ENCODE results near the gene EIF4B.

Gene EIF4B, protein sequence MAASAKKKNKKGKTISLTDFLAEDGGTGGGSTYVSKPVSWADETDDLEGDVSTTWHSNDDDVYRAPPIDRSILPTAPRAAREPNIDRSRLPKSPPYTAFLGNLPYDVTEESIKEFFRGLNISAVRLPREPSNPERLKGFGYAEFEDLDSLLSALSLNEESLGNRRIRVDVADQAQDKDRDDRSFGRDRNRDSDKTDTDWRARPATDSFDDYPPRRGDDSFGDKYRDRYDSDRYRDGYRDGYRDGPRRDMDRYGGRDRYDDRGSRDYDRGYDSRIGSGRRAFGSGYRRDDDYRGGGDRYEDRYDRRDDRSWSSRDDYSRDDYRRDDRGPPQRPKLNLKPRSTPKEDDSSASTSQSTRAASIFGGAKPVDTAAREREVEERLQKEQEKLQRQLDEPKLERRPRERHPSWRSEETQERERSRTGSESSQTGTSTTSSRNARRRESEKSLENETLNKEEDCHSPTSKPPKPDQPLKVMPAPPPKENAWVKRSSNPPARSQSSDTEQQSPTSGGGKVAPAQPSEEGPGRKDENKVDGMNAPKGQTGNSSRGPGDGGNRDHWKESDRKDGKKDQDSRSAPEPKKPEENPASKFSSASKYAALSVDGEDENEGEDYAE

DNA sequence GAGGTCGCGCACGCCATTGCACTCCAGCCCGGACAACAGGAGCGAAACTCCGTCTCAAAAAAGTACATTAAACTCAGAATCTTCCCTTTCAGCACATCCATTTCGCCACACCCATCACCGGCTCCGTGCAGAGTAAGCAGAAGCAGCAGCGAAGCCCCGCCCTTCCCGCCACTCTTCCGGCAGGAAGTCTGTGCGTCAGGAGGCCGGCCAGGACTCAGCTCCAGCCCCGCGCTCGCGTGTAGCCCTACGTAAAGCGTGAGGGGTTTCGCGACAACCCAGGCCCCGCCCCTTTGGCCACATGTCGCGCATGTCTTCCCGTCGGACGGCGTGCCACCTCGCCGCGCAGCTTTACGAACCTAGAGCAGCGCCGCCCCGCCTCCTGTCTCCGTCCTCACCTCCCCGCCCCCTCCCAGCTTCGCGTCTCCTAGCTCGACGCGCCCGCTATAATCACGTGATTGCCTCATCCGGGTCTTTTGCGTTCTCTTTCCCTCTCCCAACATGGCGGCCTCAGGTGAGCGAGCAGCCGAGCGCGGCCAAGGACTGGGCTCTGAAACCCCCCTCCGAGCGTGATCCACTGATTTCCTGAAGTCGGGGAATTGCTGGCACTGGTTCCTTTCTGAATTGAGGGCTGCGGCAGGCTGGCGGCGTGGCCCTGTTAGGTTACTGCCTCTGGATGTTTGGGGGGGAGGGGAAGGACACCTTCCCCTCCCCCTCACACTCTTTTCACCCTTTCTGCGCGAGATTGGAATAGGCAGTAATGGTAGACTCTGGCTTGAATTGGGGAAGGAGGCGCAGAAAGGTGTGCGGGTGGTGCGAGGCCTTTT lies at the start of gene EIF4B:
TSS of gene EIF4B (plus strand) at position 471 of the 824 bp plus-strand sequence. CDS start at position 499, 28 bp downstream.
- in situ Hi-C loops (cut with HindIII; ENCODE audit: low pct_ligation_motif_present, low pct_unique_long_range_greater_than_20kb, low sequenced_read_pairs) = no loop called here
- DNase-seq = peak; percentile 100

DNA sequence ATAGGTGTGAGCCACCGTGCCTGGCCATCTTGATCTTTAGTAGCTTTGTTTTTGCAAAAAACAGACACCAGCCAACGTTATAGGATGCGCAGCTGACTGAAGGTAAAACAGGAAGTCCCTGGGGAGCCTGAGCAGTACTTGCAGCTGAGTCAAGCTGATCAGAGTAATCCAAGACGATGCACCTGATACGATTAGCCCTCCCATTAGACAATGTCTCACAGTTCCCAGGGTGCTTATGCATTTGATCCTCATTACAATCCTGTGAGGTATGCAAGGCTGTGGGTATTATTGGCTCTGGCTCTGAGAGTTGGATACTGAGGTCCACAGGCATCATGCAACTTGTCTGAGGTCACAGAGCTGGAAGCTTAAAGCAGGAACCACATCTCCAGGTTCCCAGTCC lies 49.3 kb upstream of the EIF4B start:
- no peak for DNase-seq
- in situ Hi-C loops (cut with HindIII; ENCODE audit: low pct_ligation_motif_present, low pct_unique_long_range_greater_than_20kb, low sequenced_read_pairs) = no loop called here

DNA sequence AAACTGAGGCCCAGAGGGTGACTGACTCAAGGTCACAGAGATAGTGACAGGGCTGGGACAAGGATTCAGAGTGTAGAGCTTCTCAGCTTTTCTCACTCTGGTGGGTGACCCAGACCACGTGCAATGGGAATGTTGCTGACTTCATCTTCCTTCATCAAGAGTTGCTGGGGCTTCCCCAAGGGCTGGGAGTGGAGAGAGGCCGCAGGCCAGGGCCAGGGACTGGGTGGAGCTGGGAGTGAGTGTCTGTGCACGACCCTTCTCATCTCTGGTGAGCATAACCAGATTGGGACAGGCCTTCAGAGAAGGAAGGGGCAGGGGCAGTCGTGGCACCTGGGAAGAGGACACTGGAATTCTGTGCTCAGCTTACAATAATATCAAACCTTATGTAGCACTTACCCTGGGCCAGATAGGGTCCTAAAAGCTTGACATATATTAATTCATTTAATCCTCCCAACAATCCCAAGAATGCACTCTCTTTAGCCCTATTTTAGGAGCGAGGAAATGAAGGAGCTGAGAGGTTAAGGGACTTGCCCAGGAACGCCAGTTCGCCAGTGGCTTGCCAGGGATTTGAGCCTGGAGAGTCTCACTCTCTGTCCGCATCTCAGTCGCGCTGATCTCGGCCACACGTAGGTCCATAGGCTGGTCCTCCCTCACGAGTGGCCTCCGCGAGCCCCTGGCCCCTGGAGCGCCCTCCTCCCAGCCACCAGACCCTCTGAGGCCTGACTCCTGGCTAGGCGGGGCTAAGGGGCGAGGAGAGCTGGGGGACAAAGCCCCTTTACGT lies 41.5 kb upstream of the EIF4B start:
- DNase-seq = no peak
- in situ Hi-C loops (cut with HindIII; ENCODE audit: low pct_ligation_motif_present, low pct_unique_long_range_greater_than_20kb, low sequenced_read_pairs) = no loop called here

DNA sequence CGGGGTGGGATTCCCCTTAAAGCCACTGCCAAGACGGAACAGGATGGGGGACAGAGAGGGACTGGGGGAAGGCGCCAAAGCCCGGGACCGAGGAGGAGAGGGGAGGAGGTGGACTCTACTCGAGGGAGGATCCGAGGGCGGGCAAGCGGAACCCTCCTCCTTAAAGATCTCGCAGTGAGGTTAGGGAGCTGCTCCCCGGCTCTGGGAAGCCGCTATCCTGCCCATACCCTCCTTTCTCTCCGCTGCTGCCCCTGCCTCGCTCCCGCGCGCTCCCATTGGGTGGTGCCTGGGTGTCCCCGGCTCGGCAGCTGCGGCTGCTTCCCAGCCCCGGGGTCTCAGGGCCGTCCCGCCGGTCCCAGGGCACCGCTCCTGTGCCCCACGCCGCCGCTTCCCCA lies 40.9 kb upstream of the EIF4B start:
- in situ Hi-C loops (cut with HindIII; ENCODE audit: low pct_ligation_motif_present, low pct_unique_long_range_greater_than_20kb, low sequenced_read_pairs) = no loop called here

DNA sequence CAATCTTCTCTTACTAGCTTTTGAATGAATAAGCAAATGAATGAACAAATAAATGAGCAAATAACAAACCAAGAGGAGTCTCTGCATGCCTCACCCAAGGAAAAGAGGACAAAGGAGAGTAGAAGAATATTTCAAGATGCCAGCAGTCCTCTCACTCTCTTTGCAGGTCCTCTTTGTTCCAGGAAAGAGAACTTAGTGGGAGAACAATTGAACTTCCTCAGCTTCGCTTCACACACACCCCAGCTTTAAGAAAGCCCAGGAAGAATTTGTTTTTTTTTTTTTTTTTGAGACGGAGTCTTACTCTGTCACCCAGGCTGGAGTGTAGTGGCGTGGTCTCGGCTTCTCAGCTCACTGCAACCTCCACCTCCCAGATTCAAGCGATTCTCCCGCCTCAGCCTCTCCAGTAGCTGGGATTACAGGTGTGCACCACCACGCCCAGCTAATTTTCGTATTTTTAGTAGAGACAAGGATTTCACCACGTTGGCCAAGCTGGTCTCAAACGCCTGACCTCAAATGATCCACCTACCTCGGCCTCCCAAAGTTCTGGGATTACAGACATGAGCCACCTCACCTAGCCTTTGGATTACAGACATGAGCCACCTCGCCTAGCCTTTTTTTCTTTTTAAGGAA lies 37.0 kb upstream of the EIF4B start:
- in situ Hi-C loops (cut with HindIII; ENCODE audit: low pct_ligation_motif_present, low pct_unique_long_range_greater_than_20kb, low sequenced_read_pairs) = no loop called here
- DNase-seq = no peak

More for the DNA sequence above, 40.9 kb upstream of the EIF4B start:
- peak; percentile 83 for DNase-seq

DNA sequence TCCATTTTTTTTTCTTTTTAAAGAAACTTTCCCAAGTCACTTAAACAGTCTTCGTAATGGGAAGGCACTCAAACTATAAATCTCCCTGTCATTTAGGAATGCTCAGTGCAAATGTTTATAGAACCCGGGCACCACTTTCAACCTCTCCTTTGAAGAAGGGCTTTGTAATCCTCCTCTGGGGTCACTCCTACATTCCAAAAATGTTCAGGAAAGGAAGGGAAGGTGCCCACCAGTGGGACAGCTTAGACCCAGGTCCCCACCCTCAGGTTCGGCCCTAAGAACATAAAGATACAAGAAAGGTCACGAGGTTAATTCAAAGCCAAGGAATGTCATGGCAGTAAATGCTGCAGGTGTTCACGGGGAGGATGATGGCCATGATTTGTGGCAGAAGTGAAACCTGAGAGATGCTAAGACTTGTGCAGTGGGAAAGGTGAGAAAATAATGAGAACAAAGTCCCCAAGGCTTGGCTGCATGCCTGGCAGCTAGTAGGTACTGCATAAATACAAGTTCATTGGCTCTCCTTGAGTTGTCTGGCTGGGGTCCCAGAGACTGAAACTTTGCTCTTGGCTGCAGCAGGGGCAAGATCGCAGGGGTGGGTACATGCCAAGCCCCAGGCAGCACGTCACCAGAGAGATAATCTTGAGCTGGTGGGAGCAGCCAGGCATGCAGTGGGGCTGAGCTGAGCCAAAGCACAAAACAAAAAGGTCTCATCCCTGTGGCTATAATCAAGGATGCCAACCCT lies 36.3 kb upstream of the EIF4B start:
- DNase-seq = no peak
- in situ Hi-C loops (cut with HindIII; ENCODE audit: low pct_ligation_motif_present, low pct_unique_long_range_greater_than_20kb, low sequenced_read_pairs) = no loop called here

DNA sequence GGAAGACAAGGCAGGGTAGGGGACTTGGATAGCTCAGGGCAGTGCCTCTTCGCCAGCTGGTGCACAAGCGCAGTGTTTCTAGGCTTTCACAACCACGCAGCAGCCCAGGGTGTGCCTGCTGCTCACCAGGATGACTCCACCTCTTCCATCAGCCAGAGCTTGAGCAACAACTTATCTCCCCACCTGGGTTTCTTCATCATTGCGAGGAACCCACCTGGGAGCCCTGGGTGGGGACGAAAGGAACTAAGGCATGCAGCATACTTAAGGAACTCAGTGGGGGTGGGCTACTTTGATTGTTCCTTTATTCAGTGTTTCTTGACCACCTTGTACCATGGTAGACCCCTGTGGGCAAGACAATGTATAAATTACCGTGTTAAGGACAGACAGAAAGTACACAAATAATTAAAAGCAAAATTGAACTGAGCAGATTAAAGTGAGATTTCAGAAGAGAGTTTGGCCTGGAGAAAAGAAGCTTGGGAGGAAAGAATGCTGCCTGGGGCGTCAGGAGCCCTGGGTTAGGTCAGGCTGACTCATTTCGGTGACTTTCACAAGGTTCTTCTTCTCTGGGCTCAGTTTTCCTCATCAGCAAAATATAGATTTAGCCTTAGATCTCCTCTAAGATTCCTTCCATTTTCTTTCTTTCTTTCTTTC lies 34.5 kb upstream of the EIF4B start:
- in situ Hi-C loops (cut with HindIII; ENCODE audit: low pct_ligation_motif_present, low pct_unique_long_range_greater_than_20kb, low sequenced_read_pairs) = no loop called here
- DNase-seq = no peak

DNA sequence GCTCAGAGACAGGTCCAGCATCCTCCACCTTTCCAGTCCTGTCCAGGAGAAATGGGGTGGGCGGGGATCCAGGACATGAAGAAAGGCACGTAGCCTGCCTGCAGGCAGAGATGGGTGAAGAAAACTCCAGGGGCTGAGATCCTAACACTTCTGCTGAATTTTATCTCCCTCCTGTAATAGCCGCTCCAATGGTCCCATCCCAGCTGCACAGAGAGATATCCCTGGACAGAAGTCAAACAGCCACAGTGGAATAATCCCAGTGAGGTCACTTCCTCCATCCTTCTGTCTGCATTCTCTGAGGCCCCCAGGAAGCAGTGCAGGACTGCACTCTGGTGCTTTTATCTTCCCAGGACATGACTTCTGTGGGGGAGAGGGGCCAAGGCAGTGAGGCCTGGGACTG lies 31.1 kb upstream of the EIF4B start:
- no peak for DNase-seq
- in situ Hi-C loops (cut with HindIII; ENCODE audit: low pct_ligation_motif_present, low pct_unique_long_range_greater_than_20kb, low sequenced_read_pairs) = loop anchor here (25.0 kb wide), 2 partner anchors 88 to 613 kb away; partner anchors contain the start of gene KRT85

DNA sequence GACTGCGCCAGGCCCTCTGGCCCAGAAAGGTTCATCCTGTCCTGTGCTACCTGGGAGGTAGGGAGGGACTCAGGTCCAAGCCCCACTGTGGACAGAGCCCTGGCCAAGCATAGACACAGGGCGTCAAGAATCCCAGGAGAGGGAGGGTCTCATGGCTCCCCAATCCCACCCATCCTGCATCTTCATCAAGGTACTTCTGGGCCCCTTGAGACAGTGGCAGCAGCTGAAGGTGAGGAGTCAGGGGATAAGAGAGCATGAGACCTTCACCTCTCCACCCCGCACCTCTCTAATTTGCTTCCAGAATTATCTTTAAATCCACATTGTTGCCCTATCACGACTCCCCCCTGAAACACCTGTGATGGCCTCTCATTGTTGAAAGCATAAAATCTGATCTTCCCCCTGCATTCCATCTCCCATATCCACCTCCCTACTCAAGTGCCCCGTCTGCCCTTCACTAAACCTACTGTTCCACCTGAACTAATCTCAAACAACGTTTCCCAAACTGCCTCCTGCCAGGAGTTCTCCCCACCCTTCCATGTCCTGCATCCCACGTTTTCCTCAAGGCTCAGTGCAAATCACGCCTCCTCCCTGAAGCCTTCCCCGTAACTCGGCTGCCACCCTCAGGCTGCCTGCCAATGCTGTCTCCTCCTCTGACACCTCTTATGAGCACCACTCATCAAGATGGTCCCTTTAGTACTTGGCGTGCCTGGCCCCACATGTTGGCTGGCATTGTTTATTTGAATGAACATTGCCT lies 30.3 kb upstream of the EIF4B start:
- in situ Hi-C loops (cut with HindIII; ENCODE audit: low pct_ligation_motif_present, low pct_unique_long_range_greater_than_20kb, low sequenced_read_pairs) = loop anchor here (25.0 kb wide), 2 partner anchors 89 to 614 kb away; partner anchors contain the start of gene KRT85
- DNase-seq = no peak

DNA sequence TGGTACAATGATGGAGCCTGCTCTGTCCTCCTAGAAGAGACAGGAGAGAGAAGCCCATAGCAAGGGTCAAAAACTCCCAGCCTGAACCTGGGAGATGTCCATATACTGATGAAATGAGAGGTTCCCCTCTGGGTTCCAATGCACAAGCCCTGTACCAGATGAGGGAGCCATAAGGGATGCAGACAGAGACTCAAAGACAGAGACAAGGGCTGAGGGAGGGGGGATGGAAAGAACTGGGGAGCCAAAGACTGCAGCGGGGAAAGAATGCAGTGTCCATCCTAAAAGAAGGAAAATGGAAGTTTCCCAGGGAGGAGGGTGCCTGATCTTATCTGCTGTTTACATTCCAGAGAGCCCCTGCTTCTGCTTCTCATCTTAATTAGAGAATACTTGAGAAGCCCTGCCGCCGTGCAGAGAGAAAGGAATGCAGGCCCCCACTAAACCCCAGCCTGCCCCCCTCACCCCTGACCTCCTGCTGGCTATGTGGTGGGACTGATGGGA lies 29.6 kb upstream of the EIF4B start:
- in situ Hi-C loops (cut with HindIII; ENCODE audit: low pct_ligation_motif_present, low pct_unique_long_range_greater_than_20kb, low sequenced_read_pairs) = loop anchor here (25.0 kb wide), 2 partner anchors 89 to 614 kb away; partner anchors contain the start of gene KRT85
- DNase-seq = no peak

DNA sequence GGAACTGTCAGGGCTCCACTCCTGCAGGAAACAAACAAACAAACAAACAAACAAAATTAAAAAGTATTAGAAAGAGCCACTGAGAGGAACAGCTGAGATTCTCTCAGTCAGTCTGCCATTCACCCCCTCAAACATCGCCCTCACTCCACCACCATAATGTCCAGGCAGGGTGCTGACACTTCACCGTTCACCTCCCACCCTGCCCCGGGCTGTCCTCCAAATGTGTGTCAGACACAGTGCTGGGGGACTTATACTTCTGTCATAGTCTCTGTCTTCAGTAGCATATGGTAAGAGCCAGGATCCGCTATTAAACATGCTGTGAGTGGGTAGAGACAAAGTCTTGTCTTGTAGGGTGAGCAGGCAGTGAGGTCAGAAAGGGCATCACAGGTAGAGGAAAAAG lies 29.1 kb upstream of the EIF4B start:
- in situ Hi-C loops (cut with HindIII; ENCODE audit: low pct_ligation_motif_present, low pct_unique_long_range_greater_than_20kb, low sequenced_read_pairs) = loop anchor here (25.0 kb wide), 2 partner anchors 90 to 615 kb away; partner anchors contain the start of gene KRT85

DNA sequence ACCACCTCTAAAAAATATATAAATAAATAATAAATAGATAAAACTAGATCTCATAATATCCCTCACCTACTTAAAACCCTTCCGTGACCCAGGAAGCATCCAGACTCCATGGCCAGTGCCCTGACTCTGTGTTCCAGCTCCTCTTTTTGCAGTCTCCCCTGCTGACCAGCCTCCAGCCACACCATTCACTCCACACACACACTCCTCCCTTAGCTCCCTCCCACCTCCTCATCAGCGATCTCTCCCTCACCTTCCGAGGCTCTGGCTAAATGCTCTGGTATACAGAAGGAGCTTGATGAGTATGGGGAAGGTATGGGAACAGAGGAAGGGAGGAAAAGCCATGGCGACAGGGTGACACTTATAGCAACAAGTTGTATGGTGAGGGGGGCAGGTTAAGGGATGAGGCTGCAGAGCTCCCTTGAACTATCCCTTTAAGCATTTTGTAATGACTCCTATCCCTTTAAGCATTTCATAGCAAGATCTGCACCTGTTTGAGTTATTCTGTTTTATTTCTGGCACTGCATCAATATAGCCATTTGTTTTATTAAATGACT lies 26.1 kb upstream of the EIF4B start:
- no peak for DNase-seq
- in situ Hi-C loops (cut with HindIII; ENCODE audit: low pct_ligation_motif_present, low pct_unique_long_range_greater_than_20kb, low sequenced_read_pairs) = loop anchor here (25.0 kb wide), 2 partner anchors 93 to 618 kb away; partner anchors contain the start of gene KRT85

More for the DNA sequence above, 29.1 kb upstream of the EIF4B start:
- DNase-seq = no peak

DNA sequence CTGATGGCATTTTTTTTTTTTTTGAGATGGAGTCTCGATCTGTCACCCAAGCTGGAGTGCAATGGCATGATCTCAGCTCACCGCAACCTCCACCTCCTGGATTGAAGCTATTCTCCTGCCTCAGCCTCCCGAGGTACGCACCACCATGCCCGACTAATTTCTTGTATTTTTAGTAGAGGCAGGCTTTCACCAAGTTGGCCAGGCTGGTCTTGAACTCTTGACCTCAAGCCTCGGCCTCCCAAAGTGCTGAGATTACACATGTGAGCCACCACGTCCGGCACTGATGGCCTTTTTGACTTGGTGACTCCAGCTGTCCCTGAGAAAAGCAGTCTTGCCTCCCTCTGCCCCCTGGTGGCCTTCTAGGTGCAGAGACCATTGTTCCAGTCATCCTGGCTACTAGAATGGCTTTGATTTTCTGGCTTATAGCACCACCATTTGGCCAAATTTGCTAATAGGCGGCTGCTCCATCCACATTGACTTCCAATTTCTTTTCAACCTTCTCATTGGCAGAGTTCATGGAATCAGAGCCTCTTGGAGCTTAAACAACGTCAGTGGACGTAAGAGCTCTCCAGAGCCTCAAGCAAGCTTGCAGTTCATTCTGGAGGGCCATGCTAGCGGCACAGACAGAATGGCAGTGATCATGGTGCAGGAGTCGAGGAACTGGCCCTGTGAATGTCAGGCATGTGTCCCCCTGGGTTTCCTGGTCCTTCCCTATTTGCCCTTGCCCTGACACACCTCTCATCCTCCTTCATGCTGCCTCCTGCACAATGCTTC lies 25.4 kb upstream of the EIF4B start:
- in situ Hi-C loops (cut with HindIII; ENCODE audit: low pct_ligation_motif_present, low pct_unique_long_range_greater_than_20kb, low sequenced_read_pairs) = loop anchor here (25.0 kb wide), 2 partner anchors 94 to 619 kb away; partner anchors contain the start of gene KRT85
- peak; percentile 97 for DNase-seq

DNA sequence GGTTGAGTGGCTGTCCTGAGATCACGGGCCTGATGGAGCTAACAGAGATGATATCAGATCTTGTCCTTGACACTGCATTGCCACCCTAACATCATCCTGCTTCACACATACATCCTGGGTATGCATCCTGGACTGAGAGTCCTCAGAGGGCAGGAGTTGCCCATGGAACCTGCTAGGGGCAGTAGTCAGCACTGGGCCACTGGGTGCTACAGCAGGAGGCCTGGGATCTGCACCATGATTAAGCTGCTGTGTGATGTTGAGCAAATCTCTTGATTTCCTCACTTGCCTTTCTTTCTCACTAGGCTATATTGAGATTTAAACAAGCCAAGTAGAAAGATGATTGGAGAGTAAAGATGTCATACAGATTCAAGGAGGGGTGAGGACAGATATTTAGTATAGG lies 22.1 kb upstream of the EIF4B start:
- in situ Hi-C loops (cut with HindIII; ENCODE audit: low pct_ligation_motif_present, low pct_unique_long_range_greater_than_20kb, low sequenced_read_pairs) = loop anchor here (25.0 kb wide), 2 partner anchors 97 to 622 kb away; partner anchors contain the start of gene KRT85

DNA sequence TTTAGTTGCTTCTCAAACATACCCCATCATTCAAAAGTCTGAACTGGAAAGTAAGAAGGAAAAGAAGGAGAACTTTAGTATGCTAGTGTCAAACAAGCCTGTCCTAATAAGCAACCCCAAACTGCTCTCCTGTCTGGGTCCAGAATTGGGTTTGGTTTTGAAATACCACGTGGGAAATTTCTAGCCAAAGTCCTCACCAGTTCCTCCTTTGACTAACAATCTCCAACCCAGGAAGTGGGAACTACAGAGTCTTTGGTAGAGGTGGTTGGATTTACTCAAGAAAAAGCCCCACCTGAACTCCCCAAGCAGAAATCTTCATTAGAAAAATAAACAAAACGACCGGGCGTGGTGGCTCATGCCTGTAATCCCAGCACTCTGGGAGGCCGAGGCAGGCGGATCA lies 17.4 kb upstream of the EIF4B start:
- DNase-seq = no peak
- in situ Hi-C loops (cut with HindIII; ENCODE audit: low pct_ligation_motif_present, low pct_unique_long_range_greater_than_20kb, low sequenced_read_pairs) = loop anchor here (25.0 kb wide), 2 partner anchors 102 to 627 kb away; partner anchors contain the start of gene KRT85

More for the DNA sequence above, 22.1 kb upstream of the EIF4B start:
- DNase-seq = no peak

Data from ACHN (cell line).